M059J (cell line): ENCODE data around the gene CD28. TPM values are rescaled to one million over a fixed set of nuclear protein-coding genes. Genes with fewer than 3 reads are reported as not detected.
"Not testable (repeated sequence)": the region's sequence is repeated elsewhere in the genome, so short reads cannot be mapped to it uniquely, and the experiment has no call there.

Experiments used
- DNase-seq: peaks from one replicate; pipeline ENCODE4 v3.0.0-alpha.2; 2012; ENCODE audit warnings: low read depth
- total RNA-seq: library from RNA; depleted of rRNA; stranded (reverse); fragments of >200 nt; shearing (Covaris generic); gene quantifications from 2 replicates; pipeline ENCODE4 v1.2.3, GENCODE V29; 2014

CD28 gene
- total RNA-seq, 1 experiment from 2014 or later: not detected

GRCh38 chr2:203687165-203687564 is 19.3 kb upstream of the CD28 start:
- DNase-seq: peak; percentile 30

GRCh38 chr2:203688798-203689197 is 17.6 kb upstream of the CD28 start:
- peak; percentile 12 for DNase-seq

- DNase-seq: no peak
Observed at GRCh38 chr2:203689426-203690116, 16.9 kb upstream of the CD28 start.

- no peak for DNase-seq
Observed at GRCh38 chr2:203690117-203690431, 16.4 kb upstream of the CD28 start.

GRCh38 chr2:203690441-203691047 is 15.9 kb upstream of the CD28 start:
- DNase-seq: no peak

GRCh38 chr2:203691149-203691548 is 15.3 kb upstream of the CD28 start:
- no peak for DNase-seq

- no peak for DNase-seq
Observed at GRCh38 chr2:203692031-203692710, 14.3 kb upstream of the CD28 start.

GRCh38 chr2:203693242-203693879 is 13.1 kb upstream of the CD28 start:
- DNase-seq: no peak

GRCh38 chr2:203694191-203694590 is 12.2 kb upstream of the CD28 start:
- DNase-seq: no peak

- DNase-seq: no peak
Observed at GRCh38 chr2:203697190-203697589, 9.2 kb upstream of the CD28 start.

- not testable (repeated sequence) for DNase-seq
Observed at GRCh38 chr2:203697763-203698162, 8.7 kb upstream of the CD28 start.

GRCh38 chr2:203698410-203698809 is 8.0 kb upstream of the CD28 start:
- not testable (repeated sequence) for DNase-seq

GRCh38 chr2:203704430-203704829 is 2.0 kb upstream of the CD28 start:
- DNase-seq: no peak

GRCh38 chr2:203705178-203705577 is 1.3 kb upstream of the CD28 start:
- no peak for DNase-seq

- no peak for DNase-seq
Observed at GRCh38 chr2:203707530-203707929, 1.1 kb downstream of the CD28 start.

GRCh38 chr2:203708846-203709396 is 2.5 kb downstream of the CD28 start:
- no peak for DNase-seq

- DNase-seq: no peak
Observed at GRCh38 chr2:203709416-203710040, 3.1 kb downstream of the CD28 start.

GRCh38 chr2:203710226-203710625 is 3.8 kb downstream of the CD28 start:
- no peak for DNase-seq

- no peak for DNase-seq
Observed at GRCh38 chr2:203710952-203711351, 4.5 kb downstream of the CD28 start.

- no peak for DNase-seq
Observed at GRCh38 chr2:203711399-203711798, 5.0 kb downstream of the CD28 start.

- DNase-seq: no peak
Observed at GRCh38 chr2:203713381-203713780, 6.9 kb downstream of the CD28 start.

GRCh38 chr2:203714112-203714511 is 7.7 kb downstream of the CD28 start:
- no peak for DNase-seq
